GM19240 (cell line): ENCODE results near the gene SMARCD2.
A peak's percentile ranks its signal among the peaks of the same experiment; 100 is the strongest.
"Not testable (repeated sequence)": the region's sequence is repeated elsewhere in the genome, so short reads cannot be mapped to it uniquely, and the experiment has no call there.

Experiments used
- DNase-seq: peaks from one replicate; pipeline ENCODE4 v3.0.0; 2011; ENCODE audit warnings: low spot score; ENCODE audit not compliant: insufficient read length

Gene SMARCD2

DNA sequence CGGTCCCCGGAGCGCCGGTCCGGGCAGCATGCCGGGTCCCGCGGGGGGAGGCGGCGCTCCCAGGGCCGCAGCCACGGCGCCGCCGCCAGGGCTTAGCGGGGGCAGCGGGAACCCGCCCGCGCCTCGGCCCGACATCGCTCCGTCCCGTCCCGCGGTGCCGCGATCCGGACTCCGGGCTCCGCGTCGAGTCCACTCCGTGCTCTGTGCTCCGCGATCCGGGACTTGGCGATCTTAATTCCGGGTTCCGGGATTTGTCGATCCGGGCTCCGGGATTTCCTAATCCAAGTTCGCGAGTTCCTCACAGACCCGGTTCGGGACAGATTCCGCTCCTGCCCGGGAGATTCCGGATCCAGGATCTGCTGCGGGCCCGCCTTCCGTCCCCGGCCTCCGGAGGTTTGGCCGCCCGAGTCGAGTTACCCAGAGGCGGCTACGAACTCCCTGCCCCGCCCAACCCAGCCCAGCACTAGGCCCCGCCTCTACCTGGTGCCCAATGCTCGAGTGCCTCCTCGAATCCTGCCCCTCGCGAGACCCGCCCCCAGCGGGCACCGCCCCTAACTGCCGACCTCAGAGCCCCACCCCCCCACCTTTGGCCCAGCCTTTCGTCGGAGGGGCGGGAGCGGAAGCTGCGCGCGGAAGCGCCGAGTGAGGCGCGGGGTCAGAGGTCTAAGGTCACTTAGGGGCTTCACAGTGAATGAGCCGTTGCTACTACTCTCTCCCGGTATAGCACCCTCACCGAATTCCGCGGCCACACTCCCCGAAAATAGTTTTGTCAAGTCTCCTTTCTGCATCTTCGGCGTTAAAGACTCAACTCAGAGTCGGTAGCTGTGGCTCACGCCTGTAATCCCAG, at the start of gene SMARCD2:
Gene SMARCD2, minus strand, starts transcription at position 146 of the 847 bp plus-strand sequence. Its CDS starts 11 bp downstream, at position 135.
- DNase-seq, result peak; percentile 87

DNA sequence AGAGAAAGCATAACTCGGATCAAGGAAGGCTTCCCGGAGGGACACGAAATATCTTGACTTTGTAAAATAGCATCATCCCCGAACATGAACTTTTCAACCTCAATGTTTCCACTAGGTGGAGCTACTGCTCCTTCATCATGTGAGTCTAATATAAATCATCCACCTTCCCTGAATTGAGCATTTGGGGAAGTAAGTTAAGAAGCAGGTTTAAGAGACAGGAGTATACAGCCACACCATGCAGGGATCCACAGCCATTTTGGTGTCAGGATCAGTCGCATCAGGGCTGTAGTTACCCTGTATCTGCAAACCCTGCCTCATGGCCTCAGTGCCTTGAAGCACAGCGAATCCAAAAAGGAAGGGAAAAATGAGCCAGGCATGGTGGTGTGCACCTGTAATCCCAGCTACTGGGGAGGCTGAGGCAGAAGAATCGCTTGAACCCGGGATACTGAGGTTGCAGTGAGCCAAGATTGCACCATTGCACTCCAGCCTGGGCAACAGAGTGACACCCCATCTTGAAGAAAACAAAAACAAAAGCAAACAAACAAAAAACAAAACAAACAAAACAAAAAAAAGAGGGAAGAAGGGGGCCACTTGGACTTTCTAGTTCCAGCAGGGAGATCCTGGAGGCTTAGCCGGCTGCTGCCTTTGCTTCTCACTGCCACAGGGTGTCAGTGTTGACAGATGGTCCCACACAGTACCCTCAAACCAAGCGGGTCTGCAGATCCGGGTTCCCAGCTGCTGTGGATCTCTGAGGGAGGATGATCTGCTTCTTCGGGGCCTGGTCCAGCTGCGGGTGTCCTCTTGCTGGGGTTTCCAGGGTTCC, 46.8 kb upstream of the SMARCD2 start:
- not testable (repeated sequence) for DNase-seq

DNA sequence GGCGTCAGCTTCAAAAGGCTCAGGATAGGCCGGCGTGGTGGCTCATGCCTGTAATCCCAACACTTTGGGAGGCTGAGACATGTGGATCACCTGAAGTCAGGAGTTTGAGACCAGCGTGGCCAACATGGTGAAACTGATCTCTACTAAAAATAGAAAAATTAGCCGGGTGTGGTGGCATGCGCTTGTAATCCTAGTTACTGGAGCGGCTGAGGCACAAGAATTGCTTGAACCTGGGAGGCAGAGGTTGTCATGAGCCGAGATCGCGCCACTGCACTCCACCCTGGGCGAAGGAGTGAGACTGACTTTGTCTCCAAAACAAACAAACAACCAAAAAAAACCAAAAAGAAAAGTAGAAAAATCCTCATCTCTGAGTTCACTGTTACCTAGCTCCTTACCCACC, 42.6 kb upstream of the SMARCD2 start:
- not testable (repeated sequence) for DNase-seq

DNA sequence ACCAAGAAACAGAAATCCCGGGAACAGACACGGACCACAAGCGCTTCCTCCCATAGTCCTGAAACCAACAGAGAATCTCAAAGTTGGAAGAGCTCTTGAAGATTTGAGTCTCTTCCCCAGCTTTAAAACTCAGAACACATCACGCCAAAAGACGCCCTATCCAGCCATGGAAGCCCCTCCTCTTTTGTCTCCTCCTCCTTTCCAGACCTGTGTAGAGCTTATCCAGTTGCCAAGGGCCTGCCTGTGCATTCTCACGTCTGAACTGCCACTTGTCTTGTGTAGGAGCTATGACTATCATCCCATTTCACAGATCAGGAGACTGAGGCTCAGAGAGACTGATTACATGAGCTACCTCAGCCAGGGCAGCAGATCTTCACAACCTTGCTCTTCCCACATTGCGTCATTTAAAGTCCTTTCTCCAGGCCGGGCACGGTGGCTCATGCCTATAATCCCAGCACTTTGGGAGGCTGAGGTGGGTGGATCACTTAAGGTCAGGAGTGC, 40.2 kb upstream of the SMARCD2 start:
- DNase-seq, result not testable (repeated sequence)

DNA sequence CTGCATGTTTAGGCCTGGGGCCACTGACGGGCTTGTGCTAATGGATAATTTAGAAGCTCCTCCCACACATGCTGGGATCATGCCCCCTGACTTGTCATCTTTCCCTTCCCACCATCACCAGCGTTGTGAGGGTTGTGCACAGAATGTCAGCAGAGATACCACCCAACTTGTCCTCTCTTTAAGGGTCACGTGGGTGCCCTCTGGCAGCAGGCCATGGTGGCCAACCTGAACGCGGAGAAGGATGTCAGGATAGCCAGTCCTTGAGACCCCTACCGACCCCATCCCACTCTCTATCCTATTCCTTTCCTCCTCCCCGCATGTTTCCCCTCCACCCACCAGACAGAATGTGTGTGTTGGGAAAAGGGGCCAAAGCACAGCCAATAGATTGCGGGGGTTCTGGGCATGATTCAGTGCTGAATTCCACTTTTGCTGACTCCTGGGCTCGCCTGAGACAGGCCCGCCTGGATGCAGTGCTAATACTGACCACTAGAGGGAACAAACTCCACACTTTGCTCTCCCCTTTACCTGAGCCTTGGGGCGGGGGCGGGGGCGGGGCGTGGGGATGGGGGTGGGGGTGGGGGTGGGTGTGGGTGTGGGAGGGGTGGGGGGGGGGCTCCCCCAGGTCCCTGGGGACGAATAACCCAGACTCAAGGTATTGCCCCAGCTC, 39.6 kb upstream of the SMARCD2 start, which contains the start of gene GH2:
Gene GH2, minus strand, starts transcription at position 10 of the 667 bp plus-strand sequence. CDS start 143 bp downstream, outside the sequence.
- peak; percentile 38 for DNase-seq

DNA sequence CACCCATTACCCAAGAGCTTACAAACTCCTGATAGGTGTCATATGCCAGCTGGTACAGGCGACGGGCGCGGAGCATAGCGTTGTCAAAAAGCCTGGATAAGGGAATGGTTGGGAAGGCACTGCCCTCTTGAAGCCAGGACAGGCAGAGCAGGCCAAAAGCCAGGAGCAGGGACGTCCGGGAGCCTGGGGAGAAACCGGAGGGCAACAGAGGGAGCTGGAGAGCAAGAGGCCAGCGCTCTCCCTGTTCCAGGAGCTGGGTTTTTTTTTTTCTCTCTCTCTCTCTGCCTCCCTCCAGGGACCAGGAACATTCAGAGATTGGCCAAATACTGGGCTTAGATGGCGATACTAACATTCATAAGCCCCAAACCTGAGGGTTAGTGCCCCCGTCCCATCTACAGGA, 38.9 kb upstream of the SMARCD2 start:
- DNase-seq, result not testable (repeated sequence)

DNA sequence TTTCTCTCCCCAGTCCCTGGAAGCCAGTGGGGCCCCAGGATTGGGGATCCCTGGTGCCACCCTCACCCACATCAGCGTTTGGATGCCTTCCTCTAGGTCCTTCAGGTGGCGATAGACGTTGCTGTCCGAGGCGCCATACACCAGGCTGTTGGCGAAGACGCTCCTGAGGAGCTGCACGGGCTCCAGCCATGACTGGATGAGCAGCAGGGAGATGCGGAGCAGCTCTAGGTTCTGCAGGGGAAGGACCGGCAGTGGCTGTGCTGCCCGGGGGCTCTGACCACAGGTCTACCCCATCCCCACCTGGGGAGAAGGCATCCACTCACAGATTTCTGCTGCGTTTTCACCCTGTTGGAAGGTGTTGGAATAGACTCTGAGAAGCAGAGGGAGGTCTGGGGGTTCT, 38.2 kb upstream of the SMARCD2 start:
- DNase-seq, result no peak

DNA sequence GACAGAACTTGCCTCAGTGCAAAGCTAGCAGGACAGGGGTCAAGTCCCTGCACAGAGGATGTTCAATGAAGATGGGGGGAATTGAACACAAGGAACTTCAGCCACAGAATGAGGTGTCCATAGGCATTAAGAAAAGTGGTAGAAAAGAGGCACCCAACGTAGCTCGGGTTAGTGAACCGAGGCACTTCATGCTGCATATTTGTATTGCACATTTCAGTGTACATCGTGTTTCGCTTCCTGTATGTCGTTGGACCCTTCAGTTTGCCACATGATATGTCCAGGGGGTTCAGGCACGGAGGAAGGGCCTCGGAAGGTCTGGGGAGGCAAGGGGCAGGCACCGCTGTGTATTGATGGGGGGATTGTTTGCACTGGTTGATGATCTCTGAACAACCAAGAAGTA, 35.9 kb upstream of the SMARCD2 start:
- DNase-seq, result not testable (repeated sequence)

DNA sequence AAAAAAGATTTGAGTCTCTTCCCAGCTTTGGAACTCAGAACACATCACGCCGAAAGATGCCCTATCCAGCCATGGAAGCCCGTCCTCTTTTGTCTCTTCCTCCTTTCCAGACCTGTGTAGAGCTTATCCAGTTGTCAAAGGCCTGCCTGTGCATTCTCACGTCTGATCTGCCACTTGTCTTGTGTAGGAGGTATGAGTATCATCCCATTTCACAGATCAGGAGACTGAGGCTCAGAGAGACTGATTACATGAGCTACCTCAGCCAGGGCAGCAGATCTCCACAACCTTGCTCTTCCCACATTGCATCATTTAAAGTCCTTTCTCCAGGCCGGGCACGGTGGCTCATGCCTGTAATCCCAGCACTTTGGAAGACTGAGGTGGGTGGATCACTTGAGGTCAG, 32.2 kb upstream of the SMARCD2 start:
- DNase-seq, result not testable (repeated sequence)

DNA sequence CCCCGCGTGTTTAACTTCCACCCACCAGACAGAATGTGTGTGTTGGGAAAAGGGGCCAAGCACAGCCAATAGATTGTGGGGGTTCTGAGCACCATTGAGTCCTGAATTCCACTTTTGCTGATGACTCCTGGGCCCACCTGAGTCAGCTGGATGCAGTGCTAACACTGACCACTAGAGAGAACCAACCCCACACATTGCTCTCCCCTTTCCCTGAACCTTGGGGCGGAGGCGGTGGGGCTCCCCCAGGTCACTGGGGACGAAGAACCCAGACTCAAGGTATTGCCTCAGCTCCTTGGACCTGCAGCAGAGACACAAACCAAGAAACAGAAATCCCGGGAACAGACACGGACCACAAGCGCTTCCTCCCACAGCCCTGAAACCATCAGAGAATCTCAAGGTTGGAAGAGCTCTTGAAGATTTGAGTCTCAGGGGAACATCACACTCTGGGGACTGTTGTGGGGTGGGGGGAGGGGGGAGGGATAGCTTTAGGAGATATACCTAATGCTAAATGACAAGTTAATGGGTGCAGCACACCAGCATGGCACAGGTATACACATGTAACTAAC, 31.7 kb upstream of the SMARCD2 start:
- not testable (repeated sequence) for DNase-seq

DNA sequence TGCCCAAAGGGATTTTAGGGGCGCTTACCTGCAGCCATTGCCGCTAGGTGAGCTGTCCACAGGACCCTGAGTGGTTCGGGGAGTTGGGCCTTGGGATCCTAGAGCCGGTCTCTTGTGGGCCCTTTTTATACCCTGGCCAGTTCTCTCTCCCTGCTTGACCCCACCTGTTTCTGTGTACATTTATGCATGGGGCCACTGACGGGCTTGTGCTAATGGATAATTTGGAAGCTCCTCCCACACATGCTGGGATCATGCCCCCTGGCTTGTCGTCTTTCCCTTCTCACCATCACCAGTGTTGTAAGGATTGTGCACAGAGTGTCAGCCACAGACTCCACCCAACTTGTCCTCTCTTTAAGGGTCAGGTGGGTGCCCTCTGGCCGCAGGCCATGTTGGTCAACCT, 31.1 kb upstream of the SMARCD2 start, which contains the start of gene CSH2:
Gene CSH2, minus strand, starts transcription at position 101 of the 400 bp plus-strand sequence. Its CDS starts 63 bp downstream, at position 38.
- DNase-seq, result not testable (repeated sequence)

DNA sequence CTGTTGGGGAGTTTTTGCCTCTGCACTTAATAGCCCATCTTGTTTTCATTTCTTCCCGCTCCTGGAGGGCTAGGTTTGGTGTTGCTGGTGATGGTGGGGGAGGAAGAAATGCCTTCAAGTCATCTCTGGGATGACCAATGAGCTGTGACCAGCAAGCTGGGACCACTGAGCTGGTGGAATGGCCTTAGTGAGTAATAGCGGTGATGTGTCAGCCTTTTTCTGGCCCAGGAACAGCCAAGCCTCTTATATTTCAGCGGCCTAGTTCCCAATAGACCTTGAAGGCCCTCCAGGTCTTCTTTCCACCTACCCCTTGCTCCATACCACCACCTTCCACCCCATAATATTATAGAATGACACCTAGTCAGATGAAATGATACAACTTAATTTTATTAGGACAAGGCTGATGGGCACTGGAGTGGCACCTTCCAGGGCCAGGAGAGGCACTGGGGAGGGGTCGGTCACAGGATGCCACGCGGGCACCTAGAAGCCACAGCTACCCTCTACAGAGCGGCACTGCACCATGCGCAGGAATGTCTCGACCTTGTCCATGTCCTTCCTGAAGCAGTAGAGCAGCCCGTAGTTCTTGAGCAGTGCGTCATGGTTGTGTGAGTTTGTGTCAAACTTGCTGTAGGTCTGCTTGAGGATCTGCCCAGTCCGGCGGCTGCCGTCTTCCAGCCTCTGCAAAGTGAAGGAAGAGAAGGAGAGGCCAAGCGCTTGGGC, 29.3 kb upstream of the SMARCD2 start:
- not testable (repeated sequence) for DNase-seq

DNA sequence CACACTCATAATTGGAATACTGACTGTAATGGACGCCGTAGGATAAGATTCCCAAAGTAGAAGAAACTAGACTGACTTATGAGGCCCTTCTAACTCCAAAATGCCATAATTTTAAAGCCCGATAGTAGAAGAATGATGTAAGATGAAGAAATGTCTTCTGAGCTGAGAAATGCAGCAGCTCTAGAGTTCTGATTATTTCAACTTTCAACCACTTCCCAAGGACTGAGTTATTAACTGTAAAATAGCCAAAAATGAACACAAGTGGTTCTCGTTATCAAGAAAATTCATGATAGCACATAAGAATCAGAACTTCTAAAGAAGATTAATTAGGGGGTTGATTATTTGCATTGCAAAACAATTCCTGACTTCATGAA, 27.8 kb upstream of the SMARCD2 start:
- not testable (repeated sequence) for DNase-seq

DNA sequence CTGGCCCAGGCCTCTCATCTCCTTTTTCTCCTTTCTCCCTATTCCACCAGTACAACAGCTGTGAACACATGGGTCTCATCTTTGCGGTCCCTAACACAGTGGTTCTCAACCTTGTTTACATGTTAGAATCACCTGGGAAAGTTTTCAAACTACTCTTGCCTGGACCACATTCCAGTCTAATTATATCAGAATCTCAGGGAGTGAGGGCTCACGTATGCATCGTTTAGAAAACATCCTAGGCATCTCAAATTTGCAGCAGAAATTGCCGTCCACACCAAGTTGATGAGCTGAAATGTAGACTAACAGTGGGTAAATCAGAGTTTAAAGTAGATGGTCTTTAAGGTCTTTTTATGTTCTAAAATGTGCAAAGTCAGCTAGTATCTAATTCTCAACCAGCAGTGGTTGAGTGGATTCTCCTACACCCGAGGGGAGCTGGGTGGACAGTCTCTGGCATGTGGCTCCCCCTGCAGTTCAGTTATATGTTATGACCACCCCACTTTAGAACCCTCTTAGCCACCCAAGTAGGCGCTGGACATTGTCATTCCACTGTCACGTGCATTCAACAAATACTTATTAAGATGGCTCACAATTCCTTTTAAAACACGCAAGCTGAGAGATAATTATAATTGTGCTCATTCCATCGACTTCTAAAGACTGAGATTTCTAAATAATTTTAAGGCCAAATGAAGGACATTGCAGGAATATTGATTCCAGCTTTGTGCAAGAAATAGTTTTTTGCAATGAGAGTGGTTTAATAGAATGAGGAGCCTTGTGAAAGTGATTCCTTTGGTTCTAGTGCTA, 27.2 kb upstream of the SMARCD2 start:
- not testable (repeated sequence) for DNase-seq

DNA sequence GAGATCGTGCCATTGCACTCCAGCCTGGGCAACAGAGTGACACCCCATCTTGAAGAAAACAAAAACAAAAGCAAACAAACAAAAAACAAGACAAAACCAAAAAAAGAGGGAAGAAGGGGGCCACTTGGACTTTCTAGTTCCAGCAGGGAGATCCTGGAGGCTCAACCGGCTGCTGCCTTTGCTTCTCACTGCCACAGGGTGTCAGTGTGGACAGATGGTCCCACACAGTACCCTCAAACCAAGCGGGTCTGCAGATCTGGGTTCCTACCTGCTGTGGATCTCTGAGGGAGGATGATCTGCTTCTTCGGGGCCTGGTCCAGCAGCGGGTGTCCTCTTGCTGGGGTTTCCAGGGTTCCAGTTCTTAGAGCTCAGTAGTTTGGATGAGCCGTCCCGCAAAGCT, 24.1 kb upstream of the SMARCD2 start:
- not testable (repeated sequence) for DNase-seq

DNA sequence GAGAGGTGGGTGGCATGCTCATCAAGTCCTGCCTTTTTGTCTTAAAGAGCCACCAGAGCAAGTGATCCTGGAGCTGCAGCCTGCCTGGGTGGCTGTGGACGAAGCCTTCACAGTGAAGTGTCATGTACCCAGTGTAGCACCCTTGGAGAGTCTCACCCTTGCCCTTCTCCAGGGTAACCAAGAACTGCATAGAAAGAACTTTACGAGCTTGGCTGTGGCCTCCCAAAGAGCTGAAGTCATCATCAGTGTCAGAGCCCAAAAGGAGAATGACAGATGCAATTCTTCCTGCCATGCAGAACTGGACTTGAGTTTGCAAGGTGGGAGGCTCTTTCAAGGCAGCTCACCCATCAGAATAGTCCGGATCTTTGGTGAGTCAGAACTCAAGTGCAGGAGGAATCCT, 16.8 kb upstream of the SMARCD2 start:
- no peak for DNase-seq

DNA sequence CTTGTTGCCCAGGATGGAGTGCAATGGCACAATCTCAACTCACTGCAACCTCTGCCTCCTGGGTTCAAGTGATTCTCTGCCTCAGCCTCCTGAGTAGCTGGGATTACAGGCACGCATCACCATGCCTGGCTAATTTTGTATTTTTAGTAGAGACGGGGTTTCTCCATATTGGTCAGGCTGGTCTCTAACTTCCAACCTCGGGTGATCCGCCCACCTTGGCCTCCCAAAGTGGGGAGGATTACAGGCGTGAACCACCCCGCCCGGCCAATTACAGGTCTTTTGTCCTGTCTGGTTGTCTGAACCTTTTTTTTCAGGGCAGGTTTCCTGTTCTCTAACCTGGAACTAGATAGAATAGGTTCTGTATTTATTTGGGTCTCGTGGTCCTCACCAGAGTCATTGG, 13.9 kb upstream of the SMARCD2 start:
- DNase-seq, result not testable (repeated sequence)

DNA sequence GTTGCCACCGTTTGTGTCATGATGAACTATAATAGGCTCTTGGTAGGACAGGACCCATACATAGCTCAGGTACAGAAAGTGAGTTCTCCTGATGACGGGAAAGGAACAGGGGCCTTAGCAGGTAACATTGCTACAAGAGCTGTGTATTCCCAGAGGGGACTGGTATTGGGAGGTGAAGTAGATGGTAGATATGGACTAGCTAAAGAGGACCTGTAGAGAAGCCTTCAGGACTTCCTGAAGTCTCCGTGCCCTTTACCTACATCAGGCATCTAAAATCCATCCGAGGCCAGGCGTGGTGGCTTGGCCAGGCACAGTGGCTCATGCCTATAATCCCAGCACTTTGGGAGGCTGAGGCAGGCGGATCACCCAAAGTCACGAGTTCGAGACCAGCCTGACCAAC, 12.7 kb upstream of the SMARCD2 start:
- DNase-seq, result no peak

DNA sequence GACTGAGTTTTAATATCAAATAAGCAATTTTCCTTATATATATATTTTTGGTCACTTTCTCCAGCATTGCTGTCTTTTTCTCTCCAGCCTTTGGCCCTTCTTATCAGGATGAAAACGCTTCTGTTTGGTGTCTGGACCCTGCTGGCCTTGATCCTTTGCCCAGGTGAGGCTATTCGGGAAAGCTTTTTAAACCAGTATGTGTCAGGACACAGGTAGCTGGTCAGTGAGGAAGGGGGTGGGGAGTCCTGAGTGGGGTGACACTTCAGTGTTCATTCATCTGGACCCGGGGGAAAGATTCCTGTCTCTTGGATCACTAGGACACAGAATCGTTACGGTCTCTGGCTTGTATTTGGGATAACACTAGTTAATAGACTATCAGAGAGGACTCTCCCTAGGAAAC, 12.2 kb upstream of the SMARCD2 start:
- DNase-seq, result no peak
